ENCODE data around the gene COX6A2.
A peak's percentile ranks its signal among the peaks of the same experiment; 100 is the strongest.
"Not testable (repeated sequence)": the region's sequence is repeated elsewhere in the genome, so short reads cannot be mapped to it uniquely, and the experiment has no call there.

COX6A2 gene

DNA sequence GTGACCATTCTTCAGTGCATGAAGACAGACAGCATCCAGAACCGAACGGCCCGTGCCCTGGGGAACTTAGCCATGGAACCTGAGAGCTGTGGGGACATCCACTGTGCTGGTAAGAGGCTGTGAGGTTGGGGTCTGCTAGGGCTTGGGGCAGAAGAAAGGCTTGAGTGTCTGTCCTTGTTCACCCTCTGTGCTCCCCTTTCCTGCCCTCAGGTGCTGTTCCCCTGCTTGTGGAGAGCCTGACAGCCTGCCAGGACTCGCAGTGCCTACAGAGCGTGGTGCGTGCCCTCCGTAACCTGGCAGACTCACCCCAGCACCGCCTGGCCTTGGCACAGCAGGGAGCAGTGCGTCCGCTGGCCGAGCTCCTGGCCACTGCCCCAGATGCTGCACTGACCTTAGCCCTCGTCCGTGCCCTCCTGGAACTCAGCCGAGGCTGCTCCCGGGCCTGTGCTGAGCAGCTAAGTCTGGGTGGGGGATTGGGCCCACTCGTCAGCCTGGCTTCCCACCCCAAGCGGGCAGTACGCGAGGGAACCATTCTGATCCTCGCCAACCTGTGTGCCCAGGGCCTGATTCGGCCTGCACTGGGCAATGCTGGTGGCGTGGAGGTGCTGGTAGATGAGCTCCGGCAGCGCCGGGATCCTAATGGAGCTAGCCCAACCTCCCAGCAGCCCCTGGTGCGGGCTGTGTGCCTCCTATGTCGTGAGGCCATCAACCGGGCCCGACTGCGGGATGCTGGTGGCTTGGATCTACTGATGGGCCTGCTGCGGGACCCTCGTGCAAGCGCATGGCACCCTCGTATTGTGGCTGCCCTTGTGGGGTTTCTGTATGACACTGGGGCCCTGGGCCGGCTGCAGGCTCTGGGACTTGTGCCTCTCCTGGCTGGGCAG is 34.0 kb upstream of the COX6A2 start:
- DNase-seq (ENCODE audit: low read depth), result no peak

DNA sequence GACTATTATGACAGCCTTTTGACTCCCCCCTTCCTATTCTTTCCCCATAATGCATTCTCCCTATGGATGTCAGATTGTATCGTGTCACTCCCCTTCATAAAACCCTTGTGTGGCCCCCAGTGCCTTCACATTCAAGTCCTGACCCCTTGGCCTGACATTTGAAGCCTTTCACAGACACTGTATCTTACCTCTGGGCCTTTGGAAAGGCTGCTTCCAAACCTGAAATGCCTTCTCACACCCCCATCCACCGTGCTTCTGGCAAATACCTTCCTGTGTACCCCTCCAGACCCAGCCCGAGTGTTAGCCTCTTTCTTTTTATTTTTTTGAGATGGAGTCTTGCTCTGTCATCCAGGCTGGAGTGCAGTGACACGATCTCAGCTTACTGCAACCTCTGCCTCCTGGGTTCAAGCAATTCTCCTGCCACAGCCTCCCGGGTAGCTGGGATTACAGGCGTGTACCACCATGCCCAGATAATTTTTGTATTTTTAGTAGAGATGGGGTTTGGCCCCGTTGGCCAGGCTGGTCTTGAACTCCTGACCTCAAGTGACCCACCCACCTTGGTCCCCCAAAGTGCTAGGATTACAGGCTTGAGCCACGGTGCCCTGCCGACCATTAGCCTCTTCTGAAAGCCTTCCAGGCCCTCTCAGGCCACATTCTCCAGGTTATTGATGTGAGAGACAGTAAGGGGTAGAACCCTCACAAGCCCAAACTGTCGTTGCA is 33.2 kb upstream of the COX6A2 start:
- no peak for DNase-seq (ENCODE audit: low read depth)

DNA sequence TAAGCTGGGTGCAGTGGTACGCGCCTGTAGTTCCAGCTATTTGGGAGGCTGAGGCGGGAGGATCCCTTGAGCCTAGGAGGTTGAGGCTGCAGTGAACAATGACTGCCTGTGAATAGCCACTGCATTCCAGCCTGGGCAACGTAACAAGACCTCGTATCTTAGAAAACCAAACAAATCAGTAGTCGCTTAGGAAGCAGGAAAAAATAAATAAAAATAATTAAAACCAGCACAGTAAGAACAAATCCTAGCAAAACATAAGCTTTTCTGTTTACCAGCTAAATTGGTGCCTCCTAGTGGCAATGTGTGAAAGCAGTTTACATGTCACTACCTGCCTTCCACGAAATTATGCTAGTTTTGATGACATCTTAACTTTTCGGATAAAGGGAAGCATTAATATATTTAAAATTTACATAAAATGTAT is 32.4 kb upstream of the COX6A2 start:
- peak; percentile 59 for DNase-seq (ENCODE audit: low read depth)

DNA sequence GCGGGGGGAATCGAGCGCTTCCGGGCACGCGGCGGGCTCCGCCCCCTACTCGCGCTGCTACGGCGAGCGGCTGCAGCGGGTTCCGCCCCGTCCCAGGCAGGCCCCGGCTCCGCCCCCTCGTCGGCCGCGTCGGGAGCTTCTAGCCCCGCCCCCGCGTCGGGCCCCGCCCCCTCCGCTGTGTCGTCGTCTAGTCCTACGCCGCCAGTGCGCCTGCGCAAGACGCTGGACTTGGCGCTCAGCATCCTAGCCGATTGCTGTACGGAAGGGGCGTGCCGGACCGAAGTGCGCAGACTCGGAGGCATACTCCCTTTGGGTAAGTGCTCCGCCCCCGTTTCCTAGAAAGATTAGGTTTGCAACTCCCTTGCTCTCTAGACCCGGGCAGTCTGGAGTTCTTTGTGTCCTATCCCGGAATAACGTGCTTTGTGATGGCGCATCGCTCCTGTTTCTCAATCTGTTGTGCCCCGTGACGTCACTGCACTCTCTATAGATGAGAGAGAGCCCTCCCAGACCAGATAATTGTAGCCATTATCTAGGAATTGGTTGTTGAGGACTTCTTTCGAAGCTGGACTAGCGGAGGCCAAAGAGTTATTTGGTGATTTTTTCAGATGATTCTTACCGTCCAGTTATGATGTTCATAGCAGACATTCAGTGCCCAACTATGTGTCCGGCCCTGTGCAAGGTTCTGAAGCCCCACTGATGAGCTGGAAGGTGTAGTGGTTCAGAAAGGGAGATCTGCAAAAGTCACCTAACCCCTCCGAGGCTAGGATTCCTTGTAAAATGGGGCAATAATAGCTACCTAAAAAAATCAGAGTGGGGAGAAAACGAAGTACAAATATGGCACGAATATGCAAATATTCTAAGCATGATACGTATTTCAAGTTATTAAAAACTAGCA is 31.8 kb upstream of the COX6A2 start:
- peak; percentile 99 for DNase-seq (ENCODE audit: low read depth)

DNA sequence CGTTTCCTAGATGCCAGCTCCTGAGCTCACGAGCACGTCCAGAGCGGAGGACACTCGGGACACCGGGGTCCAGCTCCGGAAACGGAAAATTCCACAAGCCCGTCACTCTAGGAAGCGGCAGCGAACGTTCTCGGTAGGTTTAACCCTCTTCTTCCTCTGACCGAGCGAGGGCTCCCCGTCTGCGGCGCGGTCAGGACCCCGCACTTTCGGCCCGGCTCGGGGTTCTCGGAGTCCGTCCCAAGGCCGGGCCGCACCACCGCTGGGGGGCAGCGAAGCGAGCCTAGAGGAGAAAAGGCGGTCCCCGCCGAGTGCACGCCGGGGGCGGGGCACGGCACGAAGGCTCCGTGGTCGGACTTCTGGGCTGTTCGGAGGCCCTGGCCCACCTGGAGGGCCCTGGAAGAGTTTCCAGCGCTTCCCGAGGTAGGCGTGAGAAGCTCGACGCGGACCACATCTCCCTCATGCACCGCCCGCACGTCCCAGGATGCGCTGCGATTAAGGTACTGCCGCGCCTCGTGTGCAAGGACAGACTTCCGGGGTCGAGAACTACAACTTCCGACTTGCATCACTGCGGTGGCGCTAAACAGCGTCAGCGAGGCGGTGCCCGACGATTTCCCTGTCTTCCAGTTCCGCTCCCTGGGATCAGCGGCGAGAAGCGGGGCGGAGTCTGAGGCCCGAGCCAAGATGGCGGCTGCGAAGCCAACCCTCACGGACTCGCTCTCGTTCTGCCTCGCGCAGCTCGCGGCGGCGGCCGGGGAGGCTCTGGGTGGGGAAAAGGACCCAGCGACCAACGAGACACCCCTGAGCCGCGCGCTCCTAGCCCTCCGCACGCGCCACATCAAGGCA is 30.9 kb upstream of the COX6A2 start, which contains the start of gene ARMC5:
Gene ARMC5 (plus strand): TSS at position 658 of the 843 bp plus-strand sequence. CDS start 24 bp downstream, at position 682.
- DNase-seq (ENCODE audit: low read depth), result peak; percentile 98

DNA sequence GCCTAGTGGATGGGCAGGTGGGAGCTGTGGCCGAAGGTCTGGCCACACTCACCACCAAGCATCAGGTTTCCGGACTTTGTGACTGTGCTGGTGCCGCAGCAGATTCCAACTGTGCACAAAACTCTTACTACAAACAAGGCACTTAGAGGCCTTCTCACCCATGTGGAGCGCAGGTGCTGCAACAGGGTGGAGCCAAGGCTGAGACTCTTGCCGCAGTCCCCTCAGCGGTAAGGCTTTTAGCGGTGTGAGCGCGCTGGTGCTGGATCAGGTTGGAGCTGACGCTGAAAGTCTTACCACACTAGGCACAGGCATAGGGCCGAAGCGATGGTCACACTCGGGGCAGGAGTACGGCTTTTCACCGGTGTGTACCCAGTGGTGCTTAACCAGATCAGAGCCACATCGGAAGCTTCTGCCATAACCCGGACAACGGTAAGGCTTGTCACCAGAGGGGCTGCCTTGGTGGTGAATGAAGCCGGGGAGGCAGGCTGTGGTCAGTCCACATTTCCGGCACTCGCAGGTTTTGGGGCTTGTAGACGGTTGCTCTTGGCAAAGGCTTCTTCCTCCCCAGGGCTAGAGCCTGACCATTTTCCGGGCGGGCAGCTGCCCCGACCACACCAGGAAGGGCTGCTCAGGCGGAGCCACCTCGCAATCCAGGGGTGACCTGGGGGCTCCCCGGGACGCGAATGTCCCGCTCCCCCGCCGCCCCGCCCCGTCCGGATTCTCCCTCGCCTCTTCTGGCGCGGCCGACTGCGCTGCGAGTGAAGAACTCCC is 30.1 kb upstream of the COX6A2 start:
- peak; percentile 31 for DNase-seq (ENCODE audit: low read depth)

DNA sequence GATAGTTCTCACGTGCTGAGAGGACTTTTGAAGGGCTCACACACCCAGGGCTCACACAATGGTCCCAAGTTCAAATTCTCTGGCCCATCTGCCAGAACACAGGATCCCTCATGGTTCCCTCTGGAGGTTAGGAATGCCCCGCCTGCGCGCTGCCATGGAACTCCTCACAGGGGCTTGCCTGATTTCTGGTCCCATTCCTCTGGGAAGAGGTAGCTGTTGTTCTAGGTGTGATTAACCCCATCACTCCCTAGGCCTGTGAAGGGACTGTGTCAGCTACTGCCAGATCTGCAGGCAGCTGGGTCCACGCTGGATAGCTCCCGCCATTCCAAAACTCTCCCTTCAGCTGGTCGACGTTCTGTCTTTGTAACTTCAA is 28.8 kb upstream of the COX6A2 start:
- no peak for DNase-seq (ENCODE audit: low read depth)

DNA sequence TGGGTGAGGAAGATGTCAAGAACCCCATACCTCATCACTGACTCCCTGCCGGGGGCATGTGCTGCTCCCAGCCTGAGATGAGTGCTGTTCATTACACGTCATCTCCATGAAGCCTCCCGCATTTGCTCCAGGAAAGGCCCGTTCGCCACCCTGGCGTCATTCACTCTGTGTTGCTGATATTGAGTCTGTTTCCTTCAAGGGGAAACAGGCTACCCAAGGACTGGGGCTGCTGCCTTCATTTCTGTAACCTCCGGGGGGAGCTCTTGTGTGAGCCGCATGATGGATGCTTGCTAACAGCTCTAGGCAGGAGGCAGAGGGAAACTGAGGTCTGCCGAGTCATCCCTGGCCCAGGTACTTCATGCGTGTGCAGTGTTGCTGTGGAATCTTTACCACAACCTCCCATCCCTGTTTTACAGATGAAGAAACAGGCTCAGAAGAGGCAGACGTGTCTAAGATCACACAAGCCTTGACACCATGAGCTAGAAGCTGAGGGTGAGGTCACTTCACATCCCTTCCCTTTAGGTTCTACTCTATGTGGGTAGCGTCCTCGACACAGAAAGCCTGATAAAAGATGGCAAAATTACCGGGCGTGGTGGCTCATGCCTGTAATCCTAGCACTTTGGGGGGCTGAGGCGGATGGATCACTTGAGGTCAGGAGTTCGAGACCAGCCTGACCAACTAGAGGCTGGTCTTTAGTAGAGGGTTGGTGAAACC is 27.6 kb upstream of the COX6A2 start:
- DNase-seq (ENCODE audit: low read depth), result no peak

DNA sequence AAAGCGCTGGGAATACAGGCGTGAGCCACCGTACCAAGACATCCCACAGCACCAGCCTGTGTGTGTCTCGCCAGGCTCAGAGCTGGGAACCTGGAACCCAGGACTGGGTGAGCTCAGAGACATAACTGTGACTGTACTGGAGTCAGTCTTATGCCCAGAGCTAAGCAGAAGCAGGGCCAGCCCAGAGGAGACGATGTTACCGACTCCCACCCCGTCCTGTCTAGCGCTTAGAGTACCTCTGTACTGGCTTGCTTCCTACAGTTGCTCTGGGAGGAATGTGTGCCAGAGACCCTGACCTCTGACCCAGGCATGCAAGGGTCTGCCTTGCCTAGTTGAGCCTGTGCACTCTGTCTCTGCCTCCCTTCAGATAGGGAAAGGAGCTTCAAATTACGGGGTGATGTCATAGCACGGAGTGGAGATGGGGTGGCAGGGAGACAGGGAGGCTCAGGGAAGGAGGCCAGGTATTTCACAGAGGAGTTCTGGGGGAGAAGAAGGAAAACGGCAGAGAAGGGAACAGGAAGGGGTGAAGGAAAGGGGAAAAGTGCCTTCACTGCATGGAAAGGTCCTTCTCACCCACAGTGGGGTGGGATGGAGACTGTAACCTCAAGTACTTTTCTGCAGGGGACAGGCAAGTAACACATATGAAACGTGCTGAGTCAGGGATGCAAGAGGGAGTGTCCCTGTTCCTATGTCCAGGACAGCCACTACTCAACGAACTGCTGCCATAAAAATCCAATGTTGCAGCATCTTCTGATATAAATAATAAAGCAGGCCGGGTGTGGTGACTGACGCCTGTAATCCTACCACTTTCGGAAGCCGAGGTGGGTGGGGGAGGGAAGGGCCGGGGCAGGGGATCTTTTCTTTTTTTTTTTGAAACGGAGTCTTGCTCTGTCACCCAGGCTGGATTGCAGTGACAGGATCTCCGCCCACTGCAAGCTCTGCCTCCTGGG is 25.4 kb upstream of the COX6A2 start:
- peak; percentile 41 for DNase-seq (ENCODE audit: low read depth)

DNA sequence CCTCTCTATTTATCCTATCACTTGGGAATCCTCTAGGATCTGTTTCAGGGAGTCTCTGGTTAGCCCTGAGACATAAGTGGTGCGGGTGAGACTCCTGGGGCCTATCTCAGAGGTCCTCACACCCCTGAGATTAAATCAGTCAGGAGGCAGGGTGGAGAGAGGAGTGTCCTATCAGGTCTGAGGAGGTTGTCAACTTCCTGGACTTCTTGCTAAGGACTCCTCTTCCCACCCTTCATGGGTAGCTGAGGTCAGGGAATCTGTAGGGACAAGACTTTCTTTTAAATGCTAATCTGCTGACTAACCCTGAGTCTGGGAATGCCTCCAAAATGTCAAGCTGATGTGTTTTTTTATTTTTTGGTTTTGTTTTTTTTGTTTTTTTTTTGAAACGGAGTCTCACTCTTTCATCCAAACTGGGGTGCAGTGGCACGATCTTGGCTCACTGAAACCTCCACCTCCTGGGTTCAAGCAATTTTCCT is 24.5 kb upstream of the COX6A2 start:
- peak; percentile 87 for DNase-seq (ENCODE audit: low read depth)

DNA sequence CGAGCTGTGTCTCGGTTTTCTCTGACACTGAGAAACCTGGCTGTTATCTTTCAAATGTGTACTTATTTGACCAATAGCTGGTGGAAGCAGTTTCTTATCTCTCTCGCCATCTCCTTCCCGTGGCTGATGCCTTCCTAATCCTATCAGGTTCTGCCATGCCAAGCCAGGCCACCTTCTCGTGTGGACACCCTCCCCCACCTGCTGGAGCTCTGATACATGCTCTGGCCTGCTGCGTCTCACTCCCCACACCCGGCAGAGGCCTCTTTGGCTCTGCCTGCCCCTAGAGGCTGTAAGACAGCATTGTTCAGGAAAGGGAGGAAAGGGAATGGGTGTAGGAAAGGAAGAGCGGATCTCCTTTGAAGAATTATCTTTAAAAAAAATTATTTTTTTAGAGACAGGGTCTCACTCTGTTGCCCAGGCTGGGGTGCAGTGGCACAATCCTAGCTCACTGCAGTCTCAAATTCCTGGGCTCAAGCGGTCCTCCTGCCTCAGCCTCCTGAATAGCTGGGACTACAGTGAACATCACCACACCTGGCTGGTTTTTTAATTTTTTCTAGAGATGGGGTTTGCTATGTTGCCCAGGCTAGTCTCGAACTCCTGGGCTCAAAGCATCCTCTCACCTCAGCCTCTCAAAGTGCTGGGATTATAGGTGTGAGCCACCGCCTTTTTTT is 23.7 kb upstream of the COX6A2 start:
- peak; percentile 84 for DNase-seq (ENCODE audit: low read depth)

DNA sequence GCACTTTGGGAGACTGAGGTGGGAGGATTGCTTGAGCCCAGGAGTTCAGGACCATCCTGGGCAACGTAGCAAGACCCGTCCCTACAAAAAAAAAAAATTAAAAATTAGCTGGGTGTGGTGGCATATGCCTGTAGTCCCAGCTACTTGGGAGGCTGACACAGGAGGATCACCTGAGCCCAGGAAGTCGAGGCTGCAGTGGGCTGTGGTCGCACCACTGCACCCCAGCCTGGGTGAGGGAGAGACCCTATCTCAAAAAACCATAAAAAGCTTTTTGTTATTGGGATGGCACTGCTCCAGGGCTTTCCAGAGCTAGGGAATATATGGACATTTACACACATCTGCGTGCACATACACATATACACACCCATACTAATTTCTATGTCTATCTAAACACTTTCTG is 23.0 kb upstream of the COX6A2 start:
- DNase-seq (ENCODE audit: low read depth), result no peak

DNA sequence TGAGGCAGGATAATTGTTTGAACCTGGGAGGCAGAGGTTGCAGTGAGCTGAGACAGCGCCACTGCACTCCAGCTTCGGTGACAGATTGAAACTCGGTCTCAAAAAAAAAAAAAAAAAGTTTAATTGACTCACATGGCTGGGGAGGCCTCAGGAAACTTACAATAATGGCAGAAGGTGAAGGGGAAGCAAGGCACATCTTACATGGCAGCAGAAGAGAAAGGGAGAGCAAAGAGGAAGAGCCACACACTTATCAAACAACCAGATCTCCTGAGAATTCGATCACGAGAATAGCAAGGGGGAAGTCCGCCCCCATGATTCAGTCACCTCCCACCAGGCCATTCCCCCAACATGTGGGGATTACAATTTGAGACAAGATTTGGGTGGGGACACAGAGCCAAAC is 17.8 kb upstream of the COX6A2 start:
- DNase-seq (ENCODE audit: low read depth), result not testable (repeated sequence)

DNA sequence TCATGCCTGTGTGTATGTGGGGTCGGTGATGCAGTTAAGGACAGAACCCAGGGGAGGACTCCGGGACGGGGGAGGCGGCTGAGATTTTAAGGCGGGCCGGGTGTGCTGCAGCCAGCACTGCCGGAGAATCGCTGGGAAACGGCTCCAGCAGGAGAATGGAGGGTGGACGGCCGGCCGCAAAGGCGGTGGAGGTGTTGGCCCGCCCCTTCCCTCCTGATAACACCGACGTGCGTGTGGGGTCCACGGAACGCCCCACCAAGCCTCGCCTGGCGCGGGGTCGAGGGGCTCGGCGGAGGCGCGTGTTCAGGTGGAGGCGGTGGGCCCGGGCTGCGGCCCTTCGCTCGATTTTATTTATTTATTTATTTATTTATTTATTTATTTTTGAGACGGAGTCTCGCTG is 13.8 kb upstream of the COX6A2 start:
- DNase-seq (ENCODE audit: low read depth), result no peak

DNA sequence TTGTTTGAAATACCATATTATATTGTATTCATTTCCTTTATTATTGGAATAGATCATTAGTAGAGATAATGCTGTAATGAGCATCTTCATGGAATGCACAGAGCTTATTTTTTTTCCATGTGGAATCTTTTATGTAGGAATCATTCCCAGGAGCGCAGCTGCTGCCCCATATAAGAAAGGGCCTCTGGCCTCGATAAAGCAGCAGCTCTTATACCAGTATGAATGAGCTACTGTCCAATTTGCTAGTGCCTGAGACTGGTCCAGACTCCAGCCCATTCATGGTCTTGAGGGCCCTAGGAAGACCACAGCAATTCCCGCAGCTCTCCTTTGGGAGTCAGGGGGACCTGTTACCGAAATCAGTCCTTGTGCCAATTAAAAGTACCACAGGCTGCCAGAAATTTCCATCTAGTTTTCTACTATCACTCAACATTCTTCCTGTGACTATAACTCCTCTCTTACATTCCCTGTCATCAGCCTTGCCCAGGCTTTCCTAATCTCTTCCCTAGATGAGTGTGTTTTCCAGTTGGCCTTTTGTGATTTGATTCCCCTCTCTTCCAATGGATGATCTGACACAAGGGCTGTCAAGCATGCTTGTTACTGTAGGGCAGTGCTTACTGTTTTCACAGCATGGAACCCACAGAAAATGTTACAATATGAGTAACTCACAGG is 12.5 kb upstream of the COX6A2 start:
- no peak for DNase-seq (ENCODE audit: low read depth)

DNA sequence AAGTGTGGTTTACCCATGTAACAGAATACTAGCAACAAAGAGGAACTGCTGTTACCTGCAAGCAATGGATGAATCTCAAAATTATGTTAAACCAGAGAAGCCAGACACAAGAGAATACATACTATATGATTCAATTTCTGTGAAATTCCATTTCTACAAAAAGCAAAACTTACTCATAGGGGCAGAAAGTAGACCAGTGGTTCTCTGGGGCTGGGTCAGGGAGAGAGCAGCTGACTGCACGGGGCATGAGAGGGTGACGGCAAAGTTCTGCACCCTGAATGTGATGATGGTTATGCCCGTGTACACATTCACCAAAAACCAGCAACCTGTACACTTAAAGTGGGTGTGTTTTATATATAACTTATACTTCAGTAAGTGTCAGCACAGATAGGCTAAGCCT is 11.4 kb upstream of the COX6A2 start:
- DNase-seq (ENCODE audit: low read depth), result no peak

DNA sequence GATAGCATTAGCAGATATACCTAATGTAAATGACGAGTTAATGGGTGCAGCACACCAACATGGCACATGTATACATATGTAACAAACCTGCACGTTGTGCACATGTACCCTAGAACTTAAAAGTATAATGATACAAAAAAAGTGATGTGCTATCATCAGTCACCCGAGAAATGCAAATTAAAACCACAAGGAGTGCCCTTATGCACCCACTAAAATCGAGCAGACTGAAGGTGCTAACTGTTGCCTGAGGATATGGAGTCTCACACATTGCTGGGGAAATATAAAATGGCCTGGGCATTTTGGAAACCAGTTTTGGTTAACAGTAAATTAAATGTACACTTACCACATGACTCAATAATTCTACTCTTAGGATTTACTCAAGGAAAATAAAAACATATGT is 10.9 kb upstream of the COX6A2 start:
- not testable (repeated sequence) for DNase-seq (ENCODE audit: low read depth)

Measured in amniotic epithelial cell (primary cell).